GM12878 (cell line): Measurements from ENCODE around the gene CLSTN2. TPM values are rescaled to one million over a fixed set of nuclear protein-coding genes. Genes with fewer than 3 reads are reported as not detected.

ENCODE experiments used
- ATAC-seq: fragments of 200-7000 bp; cut with Tn5 transposase; 3 replicates; pipeline ENCODE4 v1.9.1; 2020; ENCODE audit warnings: mild to moderate bottlenecking, moderate library complexity
- BruUV-seq: library from RNA; stranded (reverse); fragments of 400-500 nt; replicated peaks from 2 replicates; lab custom pipeline; 2021; lab: Mats Ljungman, UMichigan
- CTCF ChIA-PET: fragments of 300-600 bp; sonication (Branson Sonifier 250); formaldehyde crosslinking; extraction: SDS; loops from one replicate; lab custom pipeline; 2021; ENCODE audit warnings: inconsistent platforms; lab: Yijun Ruan, JAX
- POLR2A ChIA-PET: fragments of 350-600 bp; formaldehyde crosslinking; extraction: SDS; loops from one replicate; lab custom pipeline; 2021; ENCODE audit warnings: inconsistent platforms; lab: Charles Lee
- RAD21 ChIA-PET: fragments of 300-600 bp; sonication (Branson Sonifier 250); formaldehyde crosslinking; loops from one replicate; lab custom pipeline; 2023; ENCODE audit warnings: antibody characterized with exemption; ENCODE audit not compliant: unreplicated experiment; lab: Charles Lee
- SMC1A ChIA-PET: fragments of 300-600 bp; sonication (Branson Sonifier 250); formaldehyde crosslinking; loops from one replicate; lab custom pipeline; 2023; ENCODE audit not compliant: unreplicated experiment, uncharacterized antibody; lab: Charles Lee
- DNase-seq: peaks from one replicate; pipeline ENCODE4 v3.0.0-alpha.2; 2011; ENCODE audit warnings: low read depth, low spot score
- FAIRE-seq: peaks from 3 replicates; lab custom pipeline; 2011; peaks lifted over from hg19 to GRCh38; lab: Jason Lieb, UNC
- H2AFZ ChIP-seq: 2 replicates; pipeline ENCODE4 v1.6.0; 2011; ENCODE audit warnings: low read depth, low read length, control low read depth; ENCODE audit not compliant: control insufficient read depth
- H3K27ac ChIP-seq: 2 replicates; pipeline ENCODE4 v1.5.1; 2011; ENCODE audit warnings: control low read depth; ENCODE audit not compliant: control insufficient read depth, insufficient read depth
- H3K27me3 ChIP-seq, 2 experiments: replicated peaks in 1 of 2; 2 replicates each; pipeline versions ENCODE4 v1.6.0 to v1.6.1; 2011; ENCODE audit warnings: low read length in 1 of 2; ENCODE audit not compliant: control insufficient read depth in 2 of 2, insufficient read depth in 2 of 2
- H3K36me3 ChIP-seq, 2 experiments: 2 replicates each; pipeline ENCODE4 v1.5.1; 2011; ENCODE audit warnings: low read length in 1 of 2; ENCODE audit not compliant: control insufficient read depth in 2 of 2, insufficient read depth in 2 of 2
- H3K4me1 ChIP-seq: 2 replicates; pipeline ENCODE4 v1.6.1; 2011; ENCODE audit warnings: mild to moderate bottlenecking, low read length, moderate library complexity, mixed read lengths; ENCODE audit not compliant: control insufficient read depth, insufficient read depth
- H3K4me2 ChIP-seq: 2 replicates; pipeline ENCODE4 v1.6.0; 2011; ENCODE audit warnings: control low read depth; ENCODE audit not compliant: control insufficient read depth, insufficient read depth
- H3K4me3 ChIP-seq: fragments of 200-600 bp; sonication (generic); 2 replicates; pipeline ENCODE4 v1.5.1; 2016
- H3K79me2 ChIP-seq: 2 replicates; pipeline ENCODE4 v1.6.0; 2011; ENCODE audit warnings: low read length; ENCODE audit not compliant: control insufficient read depth, insufficient read depth
- H3K9ac ChIP-seq: 2 replicates; pipeline ENCODE4 v1.8.0; 2011; ENCODE audit warnings: low read length, control low read depth, mixed read lengths; ENCODE audit not compliant: control insufficient read depth, insufficient read depth
- H3K9me3 ChIP-seq: replicated peaks from 3 replicates; pipeline ENCODE4 v1.5.1; 2011; ENCODE audit warnings: mild to moderate bottlenecking, low read length; ENCODE audit not compliant: control insufficient read depth, insufficient read depth
- H4K20me1 ChIP-seq: 2 replicates; pipeline ENCODE4 v1.6.0; 2011; ENCODE audit not compliant: control insufficient read depth, insufficient read depth
- CBX5 ChIP-seq: sonication (generic); IDR thresholded peaks from 2 replicates; pipeline ENCODE4 v1.6.1; 2016; ENCODE audit warnings: low read depth, moderate library complexity, mild to moderate bottlenecking, inconsistent platforms
- FOS ChIP-seq: IDR thresholded peaks from 3 replicates; pipeline ENCODE4 v1.6.1; 2011; ENCODE audit warnings: borderline replicate concordance; ENCODE audit not compliant: insufficient read length; ENCODE audit errors: extremely low read depth
- HDAC6 ChIP-seq: fragments of 200-600 bp; sonication (generic); IDR thresholded peaks from one replicate; pipeline ENCODE4 v1.8.0; 2017; ENCODE audit warnings: antibody characterized with exemption; ENCODE audit not compliant: unreplicated experiment
- HDGF ChIP-seq: fragments of 450-650 bp; IDR thresholded peaks from 2 replicates; pipeline ENCODE4 v1.6.1; 2016; ENCODE audit warnings: antibody characterized with exemption
- JUNB ChIP-seq: IDR thresholded peaks from 2 replicates; pipeline ENCODE4 v1.6.1; 2016; ENCODE audit warnings: antibody characterized with exemption, mild to moderate bottlenecking
- NFXL1 ChIP-seq: fragments of 450-650 bp; IDR thresholded peaks from 2 replicates; pipeline ENCODE4 v1.6.1; 2017; ENCODE audit warnings: antibody characterized with exemption, mild to moderate bottlenecking, borderline replicate concordance
- SREBF2 ChIP-seq: IDR thresholded peaks from 2 replicates; pipeline ENCODE4 v1.6.1; 2012; ENCODE audit warnings: mild to moderate bottlenecking, low read length
- ZSCAN29 ChIP-seq: fragments of 450-650 bp; IDR thresholded peaks from 2 replicates; pipeline ENCODE4 v1.6.1; 2017; ENCODE audit warnings: mild to moderate bottlenecking, moderate library complexity
- ZZZ3 ChIP-seq: IDR thresholded peaks from 2 replicates; pipeline ENCODE4 v1.6.1; 2011; ENCODE audit warnings: low read depth; ENCODE audit not compliant: control insufficient read depth, insufficient read length
- WGBS: methylation state at CpG from one replicate; pipeline ENCODE4 v1.1.6; 2016; ENCODE audit warnings: low lambda C conversion rate; ENCODE audit not compliant: insufficient replicate concordance, insufficient coverage; ENCODE audit errors: missing lambda C conversion rate; 5-methylcytosine and 5-hydroxymethylcytosine counted together
- in situ Hi-C: fragments of 300-500 bp; cut with MboI; formaldehyde crosslinking; loops from 9 replicates; pipeline ENCODE4 v1.14.3; 2018; ENCODE audit warnings: mixed read lengths
- intact Hi-C: fragments of 100-400 bp; cut with micrococcal nuclease; formaldehyde crosslinking; loops from one replicate; pipeline ENCODE4 v1.14.2; 2022; ENCODE audit not compliant: unreplicated experiment
- polyA plus RNA-seq, 11 experiments: library from polyadenylated mRNA; depleted of rRNA in 4 of 11; unstranded in 6 of 11; stranded (reverse) in 5 of 11; fragments of >200 nt; fragmentation: Nextera tagmentation in 4 of 11; fragmentation: Illumina TruSeq in 1 of 11; extraction: Ambion mirVana in 4 of 11; extraction: Trizol in 1 of 11; gene quantifications; 1 replicate in 1 of 11; 2 replicates in 10 of 11; pipeline versions ENCODE4 v1.2.1 to v1.2.3, GENCODE V29; 2011 to 2016; ENCODE audit warnings: inconsistent platforms in 2 of 11, missing spikeins in 2 of 11, low read depth in 1 of 11
- total RNA-seq, 4 experiments: library from RNA; depleted of rRNA in 3 of 4; stranded (reverse); fragments of >200 nt in 3 of 4; fragmentation: Illumina TruSeq in 1 of 4; extraction: Trizol in 1 of 4; gene quantifications; 2 replicates each; pipeline versions ENCODE4 v1.2.1 to v1.2.3, GENCODE V29; 2013 to 2021
- TF ChIP-seq, protein P1 (sequence below): fragments of 450-650 bp; formaldehyde crosslinking; IDR thresholded peaks from 2 replicates; pipeline ENCODE4 v1.5.0; 2022; ENCODE audit warnings: mild to moderate bottlenecking, missing genetic modification characterization
- TF ChIP-seq, protein P2 (sequence below): fragments of 450-650 bp; IDR thresholded peaks from 2 replicates; pipeline ENCODE4 v1.6.1; 2018; ENCODE audit warnings: borderline replicate concordance, mild to moderate bottlenecking; ENCODE audit not compliant: partially characterized antibody
- TF ChIP-seq, protein P3 (sequence below): fragments of 450-650 bp; IDR thresholded peaks from 2 replicates; pipeline ENCODE4 v1.6.1; 2016; ENCODE audit warnings: mild to moderate bottlenecking, moderate library complexity, borderline replicate concordance
- TF ChIP-seq, protein P4 (sequence below): IDR thresholded peaks from 2 replicates; pipeline ENCODE4 v1.6.1; 2012; ENCODE audit warnings: low read depth, low read length, improper control_type of control experiment

CLSTN2 gene
- total and polyA plus RNA-seq, 10 of the 15 experiments (the other 5 are each of a cell fraction or from before 2014, with no cell fraction given), result under 0.01 to 0.10 (median under 0.01) TPM; not detected in 5

DNA sequence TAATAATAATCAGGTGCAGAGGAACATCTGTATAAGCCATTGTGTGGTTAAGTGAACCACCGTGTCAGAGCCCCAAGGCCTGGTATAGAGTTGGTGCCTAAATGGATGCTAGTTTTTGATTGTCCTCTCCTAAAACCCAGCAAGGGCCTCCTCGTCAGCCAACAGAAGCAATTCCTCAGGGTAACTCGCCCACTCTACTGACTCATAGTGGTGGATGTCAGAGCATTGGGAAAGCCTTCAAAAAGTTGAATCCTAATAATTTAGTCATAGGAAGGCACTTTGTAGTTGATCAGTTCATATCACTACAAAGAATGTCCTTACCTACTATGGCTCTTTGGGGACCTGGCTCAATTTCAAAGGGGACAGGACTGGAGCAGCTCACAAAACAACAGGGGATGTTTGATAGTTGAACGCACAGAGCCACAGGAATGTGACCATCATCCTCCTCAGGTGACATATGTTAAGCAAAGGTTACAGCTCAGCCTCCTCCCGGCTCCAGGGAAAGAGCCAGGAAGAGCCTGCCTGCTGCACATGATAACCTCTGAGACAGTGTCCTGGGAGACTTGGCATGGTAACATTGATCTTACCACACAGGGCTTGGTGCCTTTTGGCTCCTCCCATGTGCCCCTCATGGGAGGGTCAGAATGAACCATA, 338.7 kb downstream of the CLSTN2 start:
- SMC1A ChIA-PET, result interaction anchor here (0.6 kb wide), 1 partner anchor 150 kb away, joined by 3 read pairs; no protein-coding TSS in a partner anchor
- FAIRE-seq (no peak), DNase-seq (no peak), ATAC-seq (no peak)
- no peak overlapping the region for H3K4me2 ChIP-seq
- no peak overlapping the region for H3K4me3 ChIP-seq
- 2% methylated on average over 5 of the region's 5 CpGs for WGBS
- H3K4me1 ChIP-seq, result no peaks in the 10 kb centered on the region
- intact Hi-C loops, result no loop called here
- H2AFZ ChIP-seq, result no peak overlapping the region
- in situ Hi-C loops, result no loop called here
- RAD21 ChIA-PET, result no interaction called here
- CTCF ChIA-PET, result no interaction called here
- no peaks in the 10 kb centered on the region for H3K9me3 ChIP-seq
- H3K36me3 ChIP-seq, result no peaks in the 10 kb centered on the region
- H3K79me2 ChIP-seq, result no peaks in the 10 kb centered on the region
- BruUV-seq, result no TSS peak
- H3K27me3 ChIP-seq, result no peaks in the 10 kb centered on the region; a peak in 1 of 4 replicates
- no peak overlapping the region for H3K9ac ChIP-seq
- no peaks in the 10 kb centered on the region for H4K20me1 ChIP-seq
- POLR2A ChIA-PET, result no interaction called here
- H3K27ac ChIP-seq, result no peak overlapping the region
- TF ChIP-seq FOS (no peak), ZSCAN29 (no peak), JUNB (no peak), ZZZ3 (no peak), HDAC6 (no peak), NFXL1 (no peak), HDGF (no peak), CBX5 (no peak), SREBF2 (no peak)
- TF ChIP-seq, protein P1, sequence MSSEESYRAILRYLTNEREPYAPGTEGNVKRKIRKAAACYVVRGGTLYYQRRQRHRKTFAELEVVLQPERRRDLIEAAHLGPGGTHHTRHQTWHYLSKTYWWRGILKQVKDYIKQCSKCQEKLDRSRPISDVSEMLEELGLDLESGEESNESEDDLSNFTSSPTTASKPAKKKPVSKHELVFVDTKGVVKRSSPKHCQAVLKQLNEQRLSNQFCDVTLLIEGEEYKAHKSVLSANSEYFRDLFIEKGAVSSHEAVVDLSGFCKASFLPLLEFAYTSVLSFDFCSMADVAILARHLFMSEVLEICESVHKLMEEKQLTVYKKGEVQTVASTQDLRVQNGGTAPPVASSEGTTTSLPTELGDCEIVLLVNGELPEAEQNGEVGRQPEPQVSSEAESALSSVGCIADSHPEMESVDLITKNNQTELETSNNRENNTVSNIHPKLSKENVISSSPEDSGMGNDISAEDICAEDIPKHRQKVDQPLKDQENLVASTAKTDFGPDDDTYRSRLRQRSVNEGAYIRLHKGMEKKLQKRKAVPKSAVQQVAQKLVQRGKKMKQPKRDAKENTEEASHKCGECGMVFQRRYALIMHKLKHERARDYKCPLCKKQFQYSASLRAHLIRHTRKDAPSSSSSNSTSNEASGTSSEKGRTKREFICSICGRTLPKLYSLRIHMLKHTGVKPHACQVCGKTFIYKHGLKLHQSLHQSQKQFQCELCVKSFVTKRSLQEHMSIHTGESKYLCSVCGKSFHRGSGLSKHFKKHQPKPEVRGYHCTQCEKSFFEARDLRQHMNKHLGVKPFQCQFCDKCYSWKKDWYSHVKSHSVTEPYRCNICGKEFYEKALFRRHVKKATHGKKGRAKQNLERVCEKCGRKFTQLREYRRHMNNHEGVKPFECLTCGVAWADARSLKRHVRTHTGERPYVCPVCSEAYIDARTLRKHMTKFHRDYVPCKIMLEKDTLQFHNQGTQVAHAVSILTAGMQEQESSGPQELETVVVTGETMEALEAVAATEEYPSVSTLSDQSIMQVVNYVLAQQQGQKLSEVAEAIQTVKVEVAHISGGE, result no peak
- TF ChIP-seq, protein P2, sequence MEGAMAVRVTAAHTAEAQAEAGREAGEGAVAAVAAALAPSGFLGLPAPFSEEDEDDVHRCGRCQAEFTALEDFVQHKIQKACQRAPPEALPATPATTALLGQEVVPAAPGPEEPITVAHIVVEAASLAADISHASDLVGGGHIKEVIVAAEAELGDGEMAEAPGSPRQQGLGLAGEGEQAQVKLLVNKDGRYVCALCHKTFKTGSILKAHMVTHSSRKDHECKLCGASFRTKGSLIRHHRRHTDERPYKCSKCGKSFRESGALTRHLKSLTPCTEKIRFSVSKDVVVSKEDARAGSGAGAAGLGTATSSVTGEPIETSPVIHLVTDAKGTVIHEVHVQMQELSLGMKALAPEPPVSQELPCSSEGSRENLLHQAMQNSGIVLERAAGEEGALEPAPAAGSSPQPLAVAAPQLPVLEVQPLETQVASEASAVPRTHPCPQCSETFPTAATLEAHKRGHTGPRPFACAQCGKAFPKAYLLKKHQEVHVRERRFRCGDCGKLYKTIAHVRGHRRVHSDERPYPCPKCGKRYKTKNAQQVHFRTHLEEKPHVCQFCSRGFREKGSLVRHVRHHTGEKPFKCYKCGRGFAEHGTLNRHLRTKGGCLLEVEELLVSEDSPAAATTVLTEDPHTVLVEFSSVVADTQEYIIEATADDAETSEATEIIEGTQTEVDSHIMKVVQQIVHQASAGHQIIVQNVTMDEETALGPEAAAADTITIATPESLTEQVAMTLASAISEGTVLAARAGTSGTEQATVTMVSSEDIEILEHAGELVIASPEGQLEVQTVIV, result no peak
- TF ChIP-seq, protein P3, sequence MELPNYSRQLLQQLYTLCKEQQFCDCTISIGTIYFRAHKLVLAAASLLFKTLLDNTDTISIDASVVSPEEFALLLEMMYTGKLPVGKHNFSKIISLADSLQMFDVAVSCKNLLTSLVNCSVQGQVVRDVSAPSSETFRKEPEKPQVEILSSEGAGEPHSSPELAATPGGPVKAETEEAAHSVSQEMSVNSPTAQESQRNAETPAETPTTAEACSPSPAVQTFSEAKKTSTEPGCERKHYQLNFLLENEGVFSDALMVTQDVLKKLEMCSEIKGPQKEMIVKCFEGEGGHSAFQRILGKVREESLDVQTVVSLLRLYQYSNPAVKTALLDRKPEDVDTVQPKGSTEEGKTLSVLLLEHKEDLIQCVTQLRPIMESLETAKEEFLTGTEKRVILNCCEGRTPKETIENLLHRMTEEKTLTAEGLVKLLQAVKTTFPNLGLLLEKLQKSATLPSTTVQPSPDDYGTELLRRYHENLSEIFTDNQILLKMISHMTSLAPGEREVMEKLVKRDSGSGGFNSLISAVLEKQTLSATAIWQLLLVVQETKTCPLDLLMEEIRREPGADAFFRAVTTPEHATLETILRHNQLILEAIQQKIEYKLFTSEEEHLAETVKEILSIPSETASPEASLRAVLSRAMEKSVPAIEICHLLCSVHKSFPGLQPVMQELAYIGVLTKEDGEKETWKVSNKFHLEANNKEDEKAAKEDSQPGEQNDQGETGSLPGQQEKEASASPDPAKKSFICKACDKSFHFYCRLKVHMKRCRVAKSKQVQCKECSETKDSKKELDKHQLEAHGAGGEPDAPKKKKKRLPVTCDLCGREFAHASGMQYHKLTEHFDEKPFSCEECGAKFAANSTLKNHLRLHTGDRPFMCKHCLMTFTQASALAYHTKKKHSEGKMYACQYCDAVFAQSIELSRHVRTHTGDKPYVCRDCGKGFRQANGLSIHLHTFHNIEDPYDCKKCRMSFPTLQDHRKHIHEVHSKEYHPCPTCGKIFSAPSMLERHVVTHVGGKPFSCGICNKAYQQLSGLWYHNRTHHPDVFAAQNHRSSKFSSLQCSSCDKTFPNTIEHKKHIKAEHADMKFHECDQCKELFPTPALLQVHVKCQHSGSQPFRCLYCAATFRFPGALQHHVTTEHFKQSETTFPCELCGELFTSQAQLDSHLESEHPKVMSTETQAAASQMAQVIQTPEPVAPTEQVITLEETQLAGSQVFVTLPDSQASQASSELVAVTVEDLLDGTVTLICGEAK, result no peak
- TF ChIP-seq, protein P4, sequence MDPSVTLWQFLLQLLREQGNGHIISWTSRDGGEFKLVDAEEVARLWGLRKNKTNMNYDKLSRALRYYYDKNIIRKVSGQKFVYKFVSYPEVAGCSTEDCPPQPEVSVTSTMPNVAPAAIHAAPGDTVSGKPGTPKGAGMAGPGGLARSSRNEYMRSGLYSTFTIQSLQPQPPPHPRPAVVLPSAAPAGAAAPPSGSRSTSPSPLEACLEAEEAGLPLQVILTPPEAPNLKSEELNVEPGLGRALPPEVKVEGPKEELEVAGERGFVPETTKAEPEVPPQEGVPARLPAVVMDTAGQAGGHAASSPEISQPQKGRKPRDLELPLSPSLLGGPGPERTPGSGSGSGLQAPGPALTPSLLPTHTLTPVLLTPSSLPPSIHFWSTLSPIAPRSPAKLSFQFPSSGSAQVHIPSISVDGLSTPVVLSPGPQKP, result no peak
